Heart left ventricle (tissue), 13 donors: ENCODE measurements around the gene PREX1.

Experiments
- CTCF ChIP-seq, 12 donors: fragments of 200-600 bp; sonication (generic) in 4 of 12; IDR thresholded peaks; one replicate each; pipeline versions ENCODE4 v1.5.0 to v1.8.0; 2018 to 2022; ENCODE audit warnings: antibody characterized with exemption in 12 of 12, mild to moderate bottlenecking in 5 of 12
- POLR2A ChIP-seq, 2 donors: fragments of 450-650 bp; IDR thresholded peaks; one replicate each; pipeline ENCODE4 v1.6.1; 2017; ENCODE audit warnings: antibody characterized with exemption in 2 of 2, mild to moderate bottlenecking in 2 of 2, moderate library complexity in 2 of 2
- donor health status: ischemic (EF 13 %, LVEDD 7.1; RV severe dilation, severe dysfunction).
- donor health status: DM: no; HTN: yes; CAD: no.
- donor health status: DM: no; HTN: no; CAD: no.
- donor health status: ischemic (EF 25% LVEDD 6.9; RV normal size, moderate dysfunction).
- donor health status: ischemic (EF 25% LVEDD 5.7; RV mildly dilated, moderate dysfunction).
- donor health status: ischemic (EF 35%, LVEDD 5.7; RV mildly dilated, moderate dysfunction).
- donor health status: nonischemic (EF 11% LVEDD 7.7; RV severe dilation, severe dysfunction).
- donor health status: DM: yes; HTN: yes; CAD: no.
- donor health status: PGD.
- donor health status: ischemic (EF 29% LVEDD 5.4; RV normal size, mild dysfunction).
- donor health status: nonischemic (EF 23%, LVEDD 6.1; RV moderate dilation, normal function).

GRCh38 chr20:48703107-48703506 lies 124.7 kb downstream of the PREX1 start:
- TF ChIP-seq POLR2A (IDR thresholded peaks at IDR 0.05) (no peak), CTCF (IDR thresholded peaks at IDR 0.05) (no peak)
